CD8-positive, alpha-beta memory T cell (primary cell): ENCODE results near the gene CYP1A1. TPM values are rescaled to one million over a fixed set of nuclear protein-coding genes. Genes with fewer than 3 reads are reported as not detected.
"Not testable (repeated sequence)": the region's sequence is repeated elsewhere in the genome, so short reads cannot be mapped to it uniquely, and the experiment has no call there.

Experiments used
- CTCF ChIA-PET: fragments of 350-600 bp; sonication (Branson Sonifier 250); formaldehyde crosslinking; loops from one replicate; lab custom pipeline; 2021; ENCODE audit warnings: antibody characterized with exemption; lab: Charles Lee
- POLR2A ChIA-PET: fragments of 350-600 bp; sonication (Branson Sonifier 250); formaldehyde crosslinking; loops from one replicate; lab custom pipeline; 2021; ENCODE audit warnings: antibody characterized with exemption; lab: Charles Lee
- DNase-seq, 5 donors: peaks; one replicate each; pipeline versions ENCODE4 v3.0.0 to v3.0.0-alpha.2; 2020 to 2022; ENCODE audit warnings: mixed read lengths in 1 of 5
- H3K27ac ChIP-seq: one replicate; pipeline ENCODE4 v1.7.0; 2013; ENCODE audit warnings: low read depth, mild to moderate bottlenecking, low read length, moderate library complexity
- H3K27me3 ChIP-seq: 2 replicates; pipeline ENCODE4 v1.7.0; 2013; ENCODE audit warnings: low read length, mild to moderate bottlenecking; ENCODE audit not compliant: insufficient read depth, poor library complexity, severe bottlenecking
- H3K36me3 ChIP-seq: 2 replicates; pipeline ENCODE4 v1.7.0; 2013; ENCODE audit warnings: mild to moderate bottlenecking, low read length, moderate library complexity; ENCODE audit not compliant: insufficient read depth
- H3K4me1 ChIP-seq: 2 replicates; pipeline ENCODE4 v1.7.0; 2013; ENCODE audit warnings: mild to moderate bottlenecking, low read length, moderate library complexity; ENCODE audit not compliant: insufficient read depth
- H3K4me3 ChIP-seq: 2 replicates; pipeline ENCODE4 v1.7.0; 2013; ENCODE audit warnings: mild to moderate bottlenecking, low read length
- H3K9me3 ChIP-seq: 2 replicates; pipeline ENCODE4 v1.7.0; 2013; ENCODE audit warnings: mild to moderate bottlenecking, low read length
- H3K27ac Mint-ChIP-seq, 8 donors: one replicate each; pipeline ENCODE4 v1.8.0; 2020 to 2021; ENCODE audit warnings: mixed read lengths in 8 of 8, mild to moderate bottlenecking in 6 of 8, inconsistent platforms in 3 of 8, moderate library complexity in 3 of 8
- H3K27me3 Mint-ChIP-seq, 2 donors: one replicate each; pipeline ENCODE4 v1.8.0; 2020 to 2021; ENCODE audit warnings: mixed read lengths in 2 of 2, mild to moderate bottlenecking in 1 of 2, moderate library complexity in 1 of 2
- H3K36me3 Mint-ChIP-seq, 3 donors: one replicate each; pipeline ENCODE4 v1.8.0; 2020 to 2021; ENCODE audit warnings: mixed read lengths in 3 of 3, inconsistent platforms in 1 of 3, mild to moderate bottlenecking in 1 of 3
- H3K4me1 Mint-ChIP-seq, 3 donors: one replicate each; pipeline ENCODE4 v1.8.0; 2020 to 2021; ENCODE audit warnings: mixed read lengths in 3 of 3, inconsistent platforms in 1 of 3, mild to moderate bottlenecking in 1 of 3
- H3K4me3 Mint-ChIP-seq, 7 donors: one replicate each; pipeline ENCODE4 v1.8.0; 2020 to 2021; ENCODE audit warnings: mixed read lengths in 7 of 7, mild to moderate bottlenecking in 6 of 7, moderate library complexity in 4 of 7, inconsistent platforms in 2 of 7
- H3K9me3 Mint-ChIP-seq, 5 donors: one replicate each; pipeline ENCODE4 v1.8.0; 2020 to 2022; ENCODE audit warnings: mixed read lengths in 5 of 5, mild to moderate bottlenecking in 3 of 5, moderate library complexity in 2 of 5, inconsistent platforms in 1 of 5
- polyA plus RNA-seq: library from polyadenylated mRNA; unstranded; fragments of 300-500 nt; fragmentation: Illumina TruSeq; gene quantifications from one replicate; pipeline ENCODE4 v1.2.3, GENCODE V29; 2021
- total RNA-seq, 2 experiments: library from RNA; stranded (reverse); gene quantifications; one replicate each; pipeline ENCODE4 v1.2.3, GENCODE V29; 2021

CYP1A1 gene
- total and polyA plus RNA-seq, 3 experiments from 2014 or later: 0.09 to 2.6 (median 2.4) TPM

- no peak overlapping the region for H3K4me3 ChIP-seq
- no peak overlapping the region for H3K27ac ChIP-seq
- ChIA-PET CTCF (interaction anchor here (0.6 kb wide), 1 partner anchor 139 kb away, joined by 3 read pairs; no protein-coding TSS in a partner anchor), POLR2A (no interaction called here)
- H3K9me3 ChIP-seq: no peaks in the 10 kb centered on the region
- H3K36me3 ChIP-seq: no peaks in the 10 kb centered on the region
- peaks cover 0 to 4% (median 0%) of the 10 kb centered on the region in 5 donors for H3K9me3 Mint-ChIP-seq
- H3K27me3 ChIP-seq: peaks cover 4% of the 10 kb centered on the region
- H3K4me3 Mint-ChIP-seq: no peak overlapping the region
- H3K4me1 ChIP-seq: no peaks in the 10 kb centered on the region
- peaks cover 23 to 69% of the 10 kb centered on the region in 2 donors for H3K27me3 Mint-ChIP-seq
- no peaks in the 10 kb centered on the region for H3K36me3 Mint-ChIP-seq
- H3K27ac Mint-ChIP-seq: no peak overlapping the region
- no peak for DNase-seq
- H3K4me1 Mint-ChIP-seq: no peaks in the 10 kb centered on the region
These were observed 7.9 kb upstream of the CYP1A1 start for GRCh38 chr15:74733269-74733668.

GRCh38 chr15:74732846-74733245 lies 7.5 kb upstream of the CYP1A1 start:
- Mint-ChIP-seq H3K4me3 (no peak overlapping the region), H3K27me3 (peaks cover 21 to 67% of the 10 kb centered on the region in 2 donors), H3K9me3 (peaks cover 0 to 3% (median 0%) of the 10 kb centered on the region in 5 donors), H3K36me3 (no peaks in the 10 kb centered on the region), H3K27ac (no peak overlapping the region), H3K4me1 (no peaks in the 10 kb centered on the region)
- Histone ChIP-seq H3K9me3 (no peaks in the 10 kb centered on the region), H3K27me3 (peaks cover 4% of the 10 kb centered on the region), H3K27ac (no peak overlapping the region), H3K4me1 (no peaks in the 10 kb centered on the region), H3K4me3 (no peak overlapping the region), H3K36me3 (no peaks in the 10 kb centered on the region)
- no peak for DNase-seq
- CTCF ChIA-PET: interaction anchor here (0.6 kb wide), 1 partner anchor 139 kb away, joined by 3 read pairs; no protein-coding TSS in a partner anchor
- POLR2A ChIA-PET: no interaction called here

GRCh38 chr15:74730619-74731316 lies 5.4 kb upstream of the CYP1A1 start:
- no peak for DNase-seq
- Histone ChIP-seq H3K9me3 (no peaks in the 10 kb centered on the region), H3K4me1 (peaks cover 7% of the 10 kb centered on the region), H3K27me3 (peaks cover 7% of the 10 kb centered on the region), H3K27ac (no peak overlapping the region), H3K4me3 (no peak overlapping the region), H3K36me3 (no peaks in the 10 kb centered on the region)
- Mint-ChIP-seq H3K4me3 (no peak overlapping the region), H3K4me1 (peaks cover 3 to 9% (median 7%) of the 10 kb centered on the region in 3 donors), H3K27ac (no peak overlapping the region), H3K36me3 (no peaks in the 10 kb centered on the region), H3K9me3 (no peaks in the 10 kb centered on the region), H3K27me3 (peaks cover 21 to 59% of the 10 kb centered on the region in 2 donors)
- CTCF ChIA-PET: no interaction called here
- POLR2A ChIA-PET: no interaction called here

- H3K36me3 Mint-ChIP-seq, H3K4me1 ChIP-seq, H3K9me3 Mint-ChIP-seq, H3K27ac Mint-ChIP-seq, H3K27ac ChIP-seq, H3K4me3 ChIP-seq, H3K4me3 Mint-ChIP-seq, POLR2A ChIA-PET, DNase-seq, H3K36me3 ChIP-seq, H3K27me3 ChIP-seq, H3K9me3 ChIP-seq, CTCF ChIA-PET: not testable (repeated sequence)
- Mint-ChIP-seq H3K4me1 (peaks cover 3 to 12% (median 7%) of the 10 kb centered on the region in 3 donors), H3K27me3 (peaks cover 16 to 46% of the 10 kb centered on the region in 2 donors)
These were observed 4.0 kb upstream of the CYP1A1 start for GRCh38 chr15:74729372-74729771.

- DNase-seq, H3K27ac ChIP-seq, H3K36me3 Mint-ChIP-seq, H3K9me3 Mint-ChIP-seq, POLR2A ChIA-PET, H3K27me3 ChIP-seq, H3K4me3 Mint-ChIP-seq, H3K4me1 ChIP-seq, H3K9me3 ChIP-seq, H3K36me3 ChIP-seq, H3K4me3 ChIP-seq, CTCF ChIA-PET, H3K27ac Mint-ChIP-seq: not testable (repeated sequence)
- Mint-ChIP-seq H3K27me3 (peaks cover 16 to 41% of the 10 kb centered on the region in 2 donors), H3K4me1 (peaks cover 3 to 12% (median 7%) of the 10 kb centered on the region in 3 donors)
These were observed 3.4 kb upstream of the CYP1A1 start for GRCh38 chr15:74728699-74729098.

GRCh38 chr15:74727727-74728126 lies 2.4 kb upstream of the CYP1A1 start:
- no peak overlapping the region for H3K4me3 ChIP-seq
- H3K27ac ChIP-seq: no peak overlapping the region
- Mint-ChIP-seq H3K4me3 (peak overlapping the region in 5 of 7 donors; percentile 6 to 71 (median 61)), H3K27me3 (peaks cover 15 to 31% of the 10 kb centered on the region in 2 donors), H3K9me3 (no peaks in the 10 kb centered on the region), H3K27ac (no peak overlapping the region), H3K36me3 (no peaks in the 10 kb centered on the region), H3K4me1 (peaks cover 3 to 12% (median 7%) of the 10 kb centered on the region in 3 donors)
- peaks cover 3% of the 10 kb centered on the region for H3K27me3 ChIP-seq
- H3K36me3 ChIP-seq: no peaks in the 10 kb centered on the region
- no peaks in the 10 kb centered on the region for H3K9me3 ChIP-seq
- ChIA-PET CTCF (no interaction called here), POLR2A (no interaction called here)
- H3K4me1 ChIP-seq: peaks cover 7% of the 10 kb centered on the region
- no peak for DNase-seq

- peak overlapping the region; percentile 69 to 88 (median 74) for H3K4me3 Mint-ChIP-seq
- H3K36me3 Mint-ChIP-seq: no peaks in the 10 kb centered on the region
- H3K36me3 ChIP-seq: no peaks in the 10 kb centered on the region
- no peaks in the 10 kb centered on the region for H3K9me3 ChIP-seq
- CTCF ChIA-PET: interaction anchor here (2.0 to 2.6 kb wide), 2 partner anchors 42 to 95 kb away, joined by 5 to 14 read pairs; no protein-coding TSS in a partner anchor
- H3K9me3 Mint-ChIP-seq: no peaks in the 10 kb centered on the region
- POLR2A ChIA-PET: no interaction called here
- H3K27ac Mint-ChIP-seq: peak overlapping the region in 2 of 8 donors; percentile 41 to 49
- no peak for DNase-seq
- peaks cover 3 to 12% (median 7%) of the 10 kb centered on the region in 3 donors for H3K4me1 Mint-ChIP-seq
- H3K27me3 Mint-ChIP-seq: peaks cover 15 to 25% of the 10 kb centered on the region in 2 donors
- H3K4me3 ChIP-seq: peak overlapping the region; percentile 63
- peaks cover 7% of the 10 kb centered on the region for H3K4me1 ChIP-seq
- H3K27ac ChIP-seq: no peak overlapping the region
- peaks cover 3% of the 10 kb centered on the region for H3K27me3 ChIP-seq
These were observed 1.4 kb upstream of the CYP1A1 start for GRCh38 chr15:74726774-74727164.
